ENCODE measurements around the gene TAX1BP3.
A peak's percentile ranks its signal among the peaks of the same experiment; 100 is the strongest.

TAX1BP3 gene

DNA sequence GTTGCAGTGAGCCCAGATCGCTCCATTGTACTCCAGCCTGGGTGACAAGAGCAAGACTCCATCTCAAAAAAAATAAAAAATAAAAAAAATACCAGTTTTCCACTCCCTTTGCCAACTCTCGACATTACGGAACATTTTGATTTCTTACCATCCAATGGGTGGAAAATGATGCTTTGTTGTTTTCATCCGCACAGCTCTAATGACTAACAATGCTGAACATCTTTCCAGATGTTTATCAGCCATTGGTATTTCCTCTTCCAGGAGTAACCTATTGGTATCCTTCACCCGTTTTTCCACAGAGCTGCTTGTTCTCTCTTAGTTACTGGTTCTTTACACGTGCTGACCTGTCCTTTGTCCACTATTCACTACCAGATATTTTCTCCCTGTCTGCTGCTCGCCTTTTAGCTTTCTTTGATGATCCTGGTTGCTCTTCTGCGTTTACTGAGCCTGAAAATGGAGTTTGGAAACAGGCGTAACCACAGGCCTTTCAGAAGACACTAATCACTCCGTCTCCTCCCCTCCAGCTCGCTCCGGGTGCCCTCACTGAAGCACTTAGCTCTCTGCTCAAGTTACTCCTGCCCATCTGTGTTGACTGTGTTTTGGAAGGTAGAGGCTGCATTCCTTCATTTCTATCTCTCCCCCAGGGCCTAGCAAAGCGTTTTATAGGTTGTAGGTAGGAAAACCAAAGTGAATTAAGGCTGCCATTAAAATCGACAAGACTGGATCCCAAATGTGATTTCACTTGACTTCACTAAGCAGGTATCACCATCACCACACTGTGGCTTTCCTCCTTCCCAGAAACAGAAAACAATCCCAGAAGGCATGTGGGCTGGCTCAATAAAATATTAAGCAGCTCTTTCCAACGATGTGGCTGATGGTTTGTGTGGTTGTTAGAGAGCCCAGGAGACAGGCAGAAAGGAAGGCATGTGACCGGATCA is 41.3 kb downstream of the TAX1BP3 start:
- no peak for DNase-seq

DNA sequence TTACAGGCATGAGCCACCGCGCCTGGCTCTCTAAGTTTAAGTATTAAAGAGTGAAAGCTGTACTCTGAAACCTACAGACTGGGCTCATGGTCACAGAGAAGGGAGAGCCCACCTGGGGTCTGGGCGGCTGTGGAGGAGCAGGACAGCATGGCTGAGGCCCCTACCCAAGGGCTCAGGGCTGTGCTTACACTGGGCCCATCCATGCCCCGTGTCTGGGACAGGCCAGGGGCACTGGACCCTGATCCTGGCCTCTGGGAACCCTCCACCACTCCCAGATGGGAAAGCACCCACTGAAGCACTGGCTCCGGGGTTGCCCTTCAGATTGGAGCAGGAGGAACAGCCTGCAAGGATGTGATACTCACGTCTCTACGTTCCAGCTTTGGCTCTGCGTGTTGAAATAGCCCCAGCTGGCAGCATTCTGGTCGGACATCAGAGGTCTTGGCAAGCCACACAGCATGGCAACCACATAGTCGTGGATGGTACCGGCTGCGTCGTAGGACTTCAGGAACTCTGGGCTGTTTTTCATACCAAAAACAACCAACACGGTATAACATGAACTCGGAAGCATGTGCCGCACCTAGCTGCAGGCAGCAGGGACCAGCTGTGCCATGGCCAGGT is 45.3 kb downstream of the TAX1BP3 start:
- no peak for DNase-seq

DNA sequence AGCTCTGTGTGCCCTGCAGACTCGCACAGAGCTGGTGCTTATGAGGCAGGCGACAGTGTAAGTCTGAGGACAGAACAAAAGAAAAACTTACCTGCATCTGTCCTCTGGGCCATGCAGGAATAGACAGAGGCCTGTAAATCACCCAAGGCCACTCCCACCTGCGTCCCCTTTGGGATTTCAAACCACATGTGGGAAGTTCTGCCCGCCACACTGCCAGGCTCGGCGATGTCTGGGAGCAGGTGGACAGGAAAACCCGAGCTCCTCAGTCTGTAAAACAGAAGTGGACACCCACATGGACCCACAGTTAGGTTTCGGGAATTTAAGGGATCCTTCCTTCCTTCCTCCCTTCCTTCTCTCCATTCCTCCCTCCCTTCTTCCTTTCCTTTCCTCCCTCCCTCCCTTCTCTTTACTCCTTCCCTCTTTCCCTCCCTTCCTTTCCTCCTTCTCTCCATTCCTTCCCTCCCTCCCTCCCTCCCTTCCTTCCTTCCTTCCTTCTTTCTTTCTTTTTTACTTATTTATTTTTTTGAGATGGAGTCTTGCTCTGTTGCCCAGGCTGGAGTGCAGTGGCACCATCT is 47.1 kb downstream of the TAX1BP3 start:
- DNase-seq: no peak

DNA sequence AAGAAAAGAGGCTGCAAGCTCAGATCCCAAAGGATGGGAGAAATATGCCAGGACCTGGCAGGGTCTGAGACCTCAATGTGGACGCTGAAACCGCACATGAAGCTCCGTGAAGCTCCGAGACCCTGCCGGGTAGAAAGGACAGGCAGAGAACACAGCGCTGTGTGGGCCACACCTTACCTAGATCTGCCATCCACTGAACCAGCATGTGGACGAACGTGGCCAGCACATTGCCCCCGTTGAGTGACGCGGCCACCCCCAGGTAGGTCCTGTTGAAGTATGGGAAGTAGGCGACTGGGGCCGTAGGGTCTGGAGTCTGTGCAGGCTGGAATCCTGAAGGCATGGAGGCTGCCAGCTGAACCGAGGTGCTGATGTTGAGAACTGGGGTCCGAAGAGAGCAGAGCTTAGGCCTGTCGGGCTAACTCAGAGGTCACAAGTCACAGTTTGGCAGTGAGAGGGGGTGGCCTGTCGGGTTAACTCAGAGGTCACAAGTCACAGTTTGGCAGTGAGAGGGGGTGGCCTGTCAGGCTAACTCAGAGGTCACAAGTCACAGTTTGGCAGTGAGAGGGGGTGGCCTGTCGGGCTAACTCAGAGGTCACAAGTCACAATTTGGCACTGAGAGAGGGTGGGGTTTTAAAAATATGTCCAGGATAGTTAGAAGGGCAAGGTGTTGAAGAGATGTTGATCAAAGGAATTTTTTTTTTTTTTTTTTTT is 53.1 kb downstream of the TAX1BP3 start:
- peak in 1 of 4 experiments; percentile 11 for DNase-seq

DNA sequence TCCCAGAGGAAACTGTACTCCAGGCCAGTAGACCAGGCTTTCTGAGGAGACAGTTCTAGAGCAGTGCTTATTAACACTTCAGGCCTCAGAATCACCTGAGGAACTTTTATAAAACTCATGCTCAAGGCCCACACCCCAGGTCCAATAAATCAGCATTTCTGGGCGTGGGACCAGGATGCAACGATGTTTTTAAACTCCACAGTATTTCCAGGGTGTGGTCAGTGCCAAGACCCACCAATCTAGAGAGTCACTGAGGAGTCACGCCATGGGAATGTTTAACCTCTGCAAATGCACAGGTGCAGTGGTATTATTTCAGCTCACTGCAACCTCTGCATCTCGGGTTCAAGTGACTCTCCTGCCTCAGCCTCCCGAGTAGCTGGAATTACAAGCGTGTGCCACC is 55.3 kb downstream of the TAX1BP3 start:
- no peak for DNase-seq

Data from suppressor macrophage (primary cell).